Measurements from ENCODE around the gene CNTNAP4.

CNTNAP4 gene

GRCh38 chr16:76311260-76311659 lies 34.1 kb downstream of the CNTNAP4 start:
- Histone ChIP-seq H3K9ac (ENCODE audit: low read depth, low read length) (no peak overlapping the region), H3K4me3 (ENCODE audit: low read depth, low read length) (no peak overlapping the region), H3K9me3 (ENCODE audit: control insufficient read depth, insufficient read depth, low read length) (no peaks in the 10 kb centered on the region), H3K27me3 (ENCODE audit: control insufficient read depth, insufficient read depth, low read length) (no peaks in the 10 kb centered on the region), H3K4me1 (ENCODE audit: control insufficient read depth, insufficient read depth, low read length) (no peaks in the 10 kb centered on the region), H3K36me3 (ENCODE audit: control insufficient read depth, insufficient read depth, low read length) (no peaks in the 10 kb centered on the region)

DNA sequence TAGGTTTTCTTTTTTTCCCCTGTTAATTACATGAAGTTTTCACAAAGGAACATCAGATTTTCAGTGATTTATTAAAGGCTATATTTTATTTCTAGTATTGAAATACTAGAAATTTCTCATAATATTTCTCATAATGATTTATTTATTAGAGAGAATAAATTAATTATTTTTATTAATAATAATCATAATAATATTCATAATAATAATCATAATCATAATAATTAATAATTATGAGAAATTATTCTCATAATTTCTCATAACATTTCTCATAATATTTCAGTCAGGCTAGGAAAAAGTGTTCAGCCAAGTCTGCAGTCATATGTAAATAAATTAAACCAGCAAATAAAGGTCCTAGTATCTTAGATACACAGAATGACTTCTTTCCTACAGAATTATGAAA lies 41.4 kb downstream of the CNTNAP4 start:
- H3K36me3 ChIP-seq (ENCODE audit: control insufficient read depth, insufficient read depth, low read length) = no peaks in the 10 kb centered on the region

GRCh38 chr16:76329106-76329505 lies 51.9 kb downstream of the CNTNAP4 start:
- H3K36me3 ChIP-seq (ENCODE audit: control insufficient read depth, insufficient read depth, low read length) = no peaks in the 10 kb centered on the region
- no peak overlapping the region for H3K4me3 ChIP-seq (ENCODE audit: low read depth, low read length)
- no peak overlapping the region for H3K9ac ChIP-seq (ENCODE audit: low read depth, low read length)
- H3K9me3 ChIP-seq (ENCODE audit: control insufficient read depth, insufficient read depth, low read length) = no peaks in the 10 kb centered on the region
- no peaks in the 10 kb centered on the region for H3K4me1 ChIP-seq (ENCODE audit: control insufficient read depth, insufficient read depth, low read length)
- no peaks in the 10 kb centered on the region for H3K27me3 ChIP-seq (ENCODE audit: control insufficient read depth, insufficient read depth, low read length)

More for the DNA sequence above, 41.4 kb downstream of the CNTNAP4 start:
- Histone ChIP-seq H3K9ac (ENCODE audit: low read depth, low read length) (no peak overlapping the region), H3K4me1 (ENCODE audit: control insufficient read depth, insufficient read depth, low read length) (no peaks in the 10 kb centered on the region), H3K4me3 (ENCODE audit: low read depth, low read length) (no peak overlapping the region), H3K9me3 (ENCODE audit: control insufficient read depth, insufficient read depth, low read length) (no peaks in the 10 kb centered on the region), H3K27me3 (ENCODE audit: control insufficient read depth, insufficient read depth, low read length) (no peaks in the 10 kb centered on the region)

GRCh38 chr16:76335180-76335974 lies 58.2 kb downstream of the CNTNAP4 start:
- Histone ChIP-seq H3K4me1 (ENCODE audit: control insufficient read depth, insufficient read depth, low read length) (peaks cover 3% of the 10 kb centered on the region), H3K27me3 (ENCODE audit: control insufficient read depth, insufficient read depth, low read length) (no peaks in the 10 kb centered on the region), H3K9me3 (ENCODE audit: control insufficient read depth, insufficient read depth, low read length) (no peaks in the 10 kb centered on the region), H3K36me3 (ENCODE audit: control insufficient read depth, insufficient read depth, low read length) (no peaks in the 10 kb centered on the region), H3K4me3 (ENCODE audit: low read depth, low read length) (no peak overlapping the region), H3K9ac (ENCODE audit: low read depth, low read length) (no peak overlapping the region)

DNA sequence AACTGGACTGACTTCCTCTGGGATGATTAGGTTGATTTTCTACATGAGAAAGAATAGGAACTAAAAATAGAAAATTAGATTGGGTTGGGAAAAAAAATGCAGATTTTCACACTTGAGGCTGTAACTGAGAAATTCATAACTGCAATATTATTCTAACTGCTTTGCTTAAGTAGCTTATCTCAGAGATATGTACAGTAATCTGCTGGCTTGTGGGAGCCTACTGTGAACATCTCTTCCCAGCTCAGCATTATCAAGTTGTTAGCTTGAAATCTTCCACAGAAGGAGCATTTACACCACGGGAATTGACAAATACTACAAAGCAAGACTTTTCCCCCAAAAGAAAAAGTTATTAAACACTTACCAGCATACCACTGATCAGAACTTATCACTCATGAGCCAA lies 58.9 kb downstream of the CNTNAP4 start:
- Histone ChIP-seq H3K4me3 (ENCODE audit: low read depth, low read length) (no peak overlapping the region), H3K27me3 (ENCODE audit: control insufficient read depth, insufficient read depth, low read length) (no peaks in the 10 kb centered on the region), H3K4me1 (ENCODE audit: control insufficient read depth, insufficient read depth, low read length) (peaks cover 3% of the 10 kb centered on the region), H3K36me3 (ENCODE audit: control insufficient read depth, insufficient read depth, low read length) (no peaks in the 10 kb centered on the region), H3K9me3 (ENCODE audit: control insufficient read depth, insufficient read depth, low read length) (no peaks in the 10 kb centered on the region), H3K9ac (ENCODE audit: low read depth, low read length) (no peak overlapping the region)

GRCh38 chr16:76338472-76338871 lies 61.3 kb downstream of the CNTNAP4 start:
- Histone ChIP-seq H3K27me3 (ENCODE audit: control insufficient read depth, insufficient read depth, low read length) (no peaks in the 10 kb centered on the region), H3K4me1 (ENCODE audit: control insufficient read depth, insufficient read depth, low read length) (peaks cover 3% of the 10 kb centered on the region), H3K9me3 (ENCODE audit: control insufficient read depth, insufficient read depth, low read length) (no peaks in the 10 kb centered on the region), H3K36me3 (ENCODE audit: control insufficient read depth, insufficient read depth, low read length) (no peaks in the 10 kb centered on the region), H3K9ac (ENCODE audit: low read depth, low read length) (no peak overlapping the region), H3K4me3 (ENCODE audit: low read depth, low read length) (no peak overlapping the region)

- no peaks in the 10 kb centered on the region for H3K36me3 ChIP-seq (ENCODE audit: control insufficient read depth, insufficient read depth, low read length)
- no peaks in the 10 kb centered on the region for H3K9me3 ChIP-seq (ENCODE audit: control insufficient read depth, insufficient read depth, low read length)
- peaks cover 3% of the 10 kb centered on the region for H3K4me1 ChIP-seq (ENCODE audit: control insufficient read depth, insufficient read depth, low read length)
- no peaks in the 10 kb centered on the region for H3K27me3 ChIP-seq (ENCODE audit: control insufficient read depth, insufficient read depth, low read length)
- no peak overlapping the region for H3K4me3 ChIP-seq (ENCODE audit: low read depth, low read length)
- H3K9ac ChIP-seq (ENCODE audit: low read depth, low read length) = no peak overlapping the region
Measured at GRCh38 chr16:76343769-76344168, 66.6 kb downstream of the CNTNAP4 start.

DNA sequence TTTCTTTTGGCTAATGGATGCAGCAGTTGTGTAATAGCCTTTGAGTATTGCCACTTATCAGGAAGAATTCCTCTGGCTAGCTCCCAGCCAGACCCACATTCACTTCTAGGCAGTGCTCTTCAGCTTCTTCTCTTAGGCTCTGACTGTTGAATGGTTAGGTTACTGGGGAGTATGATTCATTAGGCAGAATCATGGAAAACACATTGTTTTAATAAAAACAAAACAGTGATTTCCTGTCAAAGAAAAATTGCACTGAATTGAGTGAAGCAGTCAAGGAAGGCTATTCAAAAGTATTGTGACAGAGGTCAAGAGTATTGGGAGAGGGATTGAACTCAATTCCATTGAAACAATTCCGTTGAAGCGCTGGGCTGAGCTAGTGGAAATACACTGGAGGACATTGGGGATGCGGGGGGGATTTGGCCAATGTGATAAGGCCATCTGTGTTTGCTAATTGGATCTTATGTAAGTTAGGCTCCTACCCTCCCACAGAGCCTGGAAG lies 68.0 kb downstream of the CNTNAP4 start:
- Histone ChIP-seq H3K9ac (ENCODE audit: low read depth, low read length) (no peak overlapping the region), H3K9me3 (ENCODE audit: control insufficient read depth, insufficient read depth, low read length) (no peaks in the 10 kb centered on the region), H3K4me1 (ENCODE audit: control insufficient read depth, insufficient read depth, low read length) (no peaks in the 10 kb centered on the region), H3K27me3 (ENCODE audit: control insufficient read depth, insufficient read depth, low read length) (no peaks in the 10 kb centered on the region), H3K4me3 (ENCODE audit: low read depth, low read length) (no peak overlapping the region), H3K36me3 (ENCODE audit: control insufficient read depth, insufficient read depth, low read length) (no peaks in the 10 kb centered on the region)

DNA sequence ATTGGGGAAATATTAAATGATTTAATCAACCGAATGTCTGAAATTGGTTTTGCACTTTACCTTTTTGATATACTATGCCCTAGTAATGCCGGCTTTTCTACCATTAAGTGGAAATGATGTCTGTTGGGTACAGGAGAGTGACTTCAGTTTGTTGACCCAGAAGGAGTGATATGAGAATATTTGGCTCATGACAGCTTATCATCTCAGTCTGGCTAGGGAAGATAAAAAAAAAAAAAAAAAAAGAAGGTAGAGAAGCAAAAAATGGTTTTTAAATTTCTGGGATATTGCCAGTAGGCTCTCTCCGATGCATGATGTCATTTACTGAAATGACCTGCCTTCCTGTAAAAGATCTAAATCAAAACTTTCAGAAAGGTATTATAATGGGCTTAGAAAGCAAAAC lies 69.0 kb downstream of the CNTNAP4 start:
- Histone ChIP-seq H3K9ac (ENCODE audit: low read depth, low read length) (no peak overlapping the region), H3K36me3 (ENCODE audit: control insufficient read depth, insufficient read depth, low read length) (no peaks in the 10 kb centered on the region), H3K4me3 (ENCODE audit: low read depth, low read length) (no peak overlapping the region), H3K4me1 (ENCODE audit: control insufficient read depth, insufficient read depth, low read length) (no peaks in the 10 kb centered on the region), H3K27me3 (ENCODE audit: control insufficient read depth, insufficient read depth, low read length) (no peaks in the 10 kb centered on the region), H3K9me3 (ENCODE audit: control insufficient read depth, insufficient read depth, low read length) (no peaks in the 10 kb centered on the region)

DNA sequence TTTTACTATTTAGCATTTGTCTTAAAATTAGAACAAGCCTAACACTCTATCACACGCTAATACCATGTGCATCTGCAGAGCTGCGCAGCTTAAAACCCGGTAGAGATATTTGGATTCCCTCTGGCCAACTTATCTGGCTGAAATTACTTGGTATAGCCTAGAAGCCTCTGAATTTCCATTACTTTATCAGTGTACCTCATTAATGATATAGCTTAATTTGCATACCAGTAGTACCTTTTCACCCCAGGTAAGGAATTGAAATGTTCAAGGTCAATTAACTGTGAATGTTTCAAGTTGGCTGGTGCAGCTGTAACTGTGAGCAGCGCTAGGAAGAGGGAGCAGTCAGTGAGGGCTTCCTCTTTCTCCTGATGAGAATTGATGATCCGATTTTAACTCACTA lies 74.2 kb downstream of the CNTNAP4 start:
- H3K36me3 ChIP-seq (ENCODE audit: control insufficient read depth, insufficient read depth, low read length) = no peaks in the 10 kb centered on the region
- no peaks in the 10 kb centered on the region for H3K9me3 ChIP-seq (ENCODE audit: control insufficient read depth, insufficient read depth, low read length)
- no peak overlapping the region for H3K9ac ChIP-seq (ENCODE audit: low read depth, low read length)
- H3K4me3 ChIP-seq (ENCODE audit: low read depth, low read length) = no peak overlapping the region
- no peaks in the 10 kb centered on the region for H3K4me1 ChIP-seq (ENCODE audit: control insufficient read depth, insufficient read depth, low read length)
- no peaks in the 10 kb centered on the region for H3K27me3 ChIP-seq (ENCODE audit: control insufficient read depth, insufficient read depth, low read length)

- Histone ChIP-seq H3K36me3 (ENCODE audit: control insufficient read depth, insufficient read depth, low read length) (no peaks in the 10 kb centered on the region), H3K9ac (ENCODE audit: low read depth, low read length) (no peak overlapping the region), H3K9me3 (ENCODE audit: control insufficient read depth, insufficient read depth, low read length) (no peaks in the 10 kb centered on the region), H3K27me3 (ENCODE audit: control insufficient read depth, insufficient read depth, low read length) (no peaks in the 10 kb centered on the region), H3K4me1 (ENCODE audit: control insufficient read depth, insufficient read depth, low read length) (no peaks in the 10 kb centered on the region), H3K4me3 (ENCODE audit: low read depth, low read length) (no peak overlapping the region)
Measured at GRCh38 chr16:76360404-76360803, 83.2 kb downstream of the CNTNAP4 start.

DNA sequence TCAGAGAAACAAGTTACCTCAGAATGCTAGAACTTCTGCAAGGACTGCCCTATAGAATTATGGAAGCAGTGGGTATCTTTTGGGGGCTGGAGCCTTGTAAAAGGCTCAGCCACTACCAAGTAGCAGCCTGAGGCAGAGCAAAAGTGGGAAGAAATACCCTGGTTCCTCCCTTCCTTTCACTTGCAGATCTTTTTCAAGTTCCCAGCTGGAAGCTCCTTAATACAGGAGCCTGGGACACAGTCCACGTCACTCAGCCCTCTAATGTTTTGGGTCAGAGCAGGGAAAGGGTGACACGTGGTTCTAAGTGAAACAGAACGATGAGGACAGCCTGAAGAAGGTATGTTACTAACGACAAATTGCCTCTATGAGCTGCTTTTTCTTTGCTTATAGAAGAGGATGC lies 93.1 kb downstream of the CNTNAP4 start:
- Histone ChIP-seq H3K4me1 (ENCODE audit: control insufficient read depth, insufficient read depth, low read length) (peaks cover 3% of the 10 kb centered on the region), H3K9ac (ENCODE audit: low read depth, low read length) (no peak overlapping the region)

More for the DNA sequence above, 93.1 kb downstream of the CNTNAP4 start:
- H3K9me3 ChIP-seq (ENCODE audit: control insufficient read depth, insufficient read depth, low read length) = no peaks in the 10 kb centered on the region
- H3K4me3 ChIP-seq (ENCODE audit: low read depth, low read length) = no peak overlapping the region
- no peaks in the 10 kb centered on the region for H3K27me3 ChIP-seq (ENCODE audit: control insufficient read depth, insufficient read depth, low read length)
- H3K36me3 ChIP-seq (ENCODE audit: control insufficient read depth, insufficient read depth, low read length) = no peaks in the 10 kb centered on the region
